Measurements from ENCODE around the gene NUB1.

Gene NUB1

GRCh38 chr7:151394076-151395035 is 52.7 kb downstream of the NUB1 start:
- H3K4me3 ChIP-seq (ENCODE audit: control insufficient read depth, low read depth, low read length) = no peak overlapping the region
- no peak for TF ChIP-seq CTCF (IDR thresholded peaks at IDR 0.05; ENCODE audit: control insufficient read depth, insufficient read depth, low read depth, low read length, missing control alignments)
- no peak for DNase-seq (ENCODE audit: low read depth)

- TF ChIP-seq CTCF (IDR thresholded peaks at IDR 0.05; ENCODE audit: control insufficient read depth, insufficient read depth, low read depth, low read length, missing control alignments) = no peak
- no peak for DNase-seq (ENCODE audit: low read depth)
- H3K4me3 ChIP-seq (ENCODE audit: control insufficient read depth, low read depth, low read length) = no peak overlapping the region
Measured at GRCh38 chr7:151395036-151395367, 53.4 kb downstream of the NUB1 start.

GRCh38 chr7:151396328-151396970 is 54.8 kb downstream of the NUB1 start:
- no peak for DNase-seq (ENCODE audit: low read depth)
- no peak overlapping the region for H3K4me3 ChIP-seq (ENCODE audit: control insufficient read depth, low read depth, low read length)
- no peak for TF ChIP-seq CTCF (IDR thresholded peaks at IDR 0.05; ENCODE audit: control insufficient read depth, insufficient read depth, low read depth, low read length, missing control alignments)

GRCh38 chr7:151397026-151397425 is 55.4 kb downstream of the NUB1 start:
- DNase-seq (ENCODE audit: low read depth) = no peak
- no peak overlapping the region for H3K4me3 ChIP-seq (ENCODE audit: control insufficient read depth, low read depth, low read length)
- TF ChIP-seq CTCF (IDR thresholded peaks at IDR 0.05; ENCODE audit: control insufficient read depth, insufficient read depth, low read depth, low read length, missing control alignments) = no peak

GRCh38 chr7:151398446-151399304 is 57.1 kb downstream of the NUB1 start:
- TF ChIP-seq CTCF (IDR thresholded peaks at IDR 0.05; ENCODE audit: control insufficient read depth, insufficient read depth, low read depth, low read length, missing control alignments) = no peak
- no peak for DNase-seq (ENCODE audit: low read depth)
- H3K4me3 ChIP-seq (ENCODE audit: control insufficient read depth, low read depth, low read length) = no peak overlapping the region

- TF ChIP-seq CTCF (IDR thresholded peaks at IDR 0.05; ENCODE audit: control insufficient read depth, insufficient read depth, low read depth, low read length, missing control alignments) = no peak
- H3K4me3 ChIP-seq (ENCODE audit: control insufficient read depth, low read depth, low read length) = no peak overlapping the region
- DNase-seq (ENCODE audit: low read depth) = no peak
Measured at GRCh38 chr7:151399305-151399601, 57.6 kb downstream of the NUB1 start.

All from AG09309 (cell line).